GM12878 (cell line): ENCODE measurements around the gene LKAAEAR1. TPM values are rescaled to one million over a fixed set of nuclear protein-coding genes. Genes with fewer than 3 reads are reported as not detected.

Experiments
- ATAC-seq: fragments of 200-7000 bp; cut with Tn5 transposase; 3 replicates; pipeline ENCODE4 v1.9.1; 2020; ENCODE audit warnings: mild to moderate bottlenecking, moderate library complexity
- BruUV-seq: library from RNA; stranded (reverse); fragments of 400-500 nt; replicated peaks from 2 replicates; lab custom pipeline; 2021; lab: Mats Ljungman, UMichigan
- CTCF ChIA-PET: fragments of 300-600 bp; sonication (Branson Sonifier 250); formaldehyde crosslinking; extraction: SDS; loops from one replicate; lab custom pipeline; 2021; ENCODE audit warnings: inconsistent platforms; lab: Yijun Ruan, JAX
- POLR2A ChIA-PET: fragments of 350-600 bp; formaldehyde crosslinking; extraction: SDS; loops from one replicate; lab custom pipeline; 2021; ENCODE audit warnings: inconsistent platforms; lab: Charles Lee
- RAD21 ChIA-PET: fragments of 300-600 bp; sonication (Branson Sonifier 250); formaldehyde crosslinking; loops from one replicate; lab custom pipeline; 2023; ENCODE audit warnings: antibody characterized with exemption; ENCODE audit not compliant: unreplicated experiment; lab: Charles Lee
- SMC1A ChIA-PET: fragments of 300-600 bp; sonication (Branson Sonifier 250); formaldehyde crosslinking; loops from one replicate; lab custom pipeline; 2023; ENCODE audit not compliant: unreplicated experiment, uncharacterized antibody; lab: Charles Lee
- DNase-seq: peaks from one replicate; pipeline ENCODE4 v3.0.0-alpha.2; 2011; ENCODE audit warnings: low read depth, low spot score
- FAIRE-seq: peaks from 3 replicates; lab custom pipeline; 2011; peaks lifted over from hg19 to GRCh38; lab: Jason Lieb, UNC
- H2AFZ ChIP-seq: 2 replicates; pipeline ENCODE4 v1.6.0; 2011; ENCODE audit warnings: low read depth, low read length, control low read depth; ENCODE audit not compliant: control insufficient read depth
- H3K27ac ChIP-seq: 2 replicates; pipeline ENCODE4 v1.5.1; 2011; ENCODE audit warnings: control low read depth; ENCODE audit not compliant: control insufficient read depth, insufficient read depth
- H3K27me3 ChIP-seq, 2 experiments: replicated peaks in 1 of 2; 2 replicates each; pipeline versions ENCODE4 v1.6.0 to v1.6.1; 2011; ENCODE audit warnings: low read length in 1 of 2; ENCODE audit not compliant: control insufficient read depth in 2 of 2, insufficient read depth in 2 of 2
- H3K36me3 ChIP-seq, 2 experiments: 2 replicates each; pipeline ENCODE4 v1.5.1; 2011; ENCODE audit warnings: low read length in 1 of 2; ENCODE audit not compliant: control insufficient read depth in 2 of 2, insufficient read depth in 2 of 2
- H3K4me1 ChIP-seq: 2 replicates; pipeline ENCODE4 v1.6.1; 2011; ENCODE audit warnings: mild to moderate bottlenecking, low read length, moderate library complexity, mixed read lengths; ENCODE audit not compliant: control insufficient read depth, insufficient read depth
- H3K4me2 ChIP-seq: 2 replicates; pipeline ENCODE4 v1.6.0; 2011; ENCODE audit warnings: control low read depth; ENCODE audit not compliant: control insufficient read depth, insufficient read depth
- H3K4me3 ChIP-seq: fragments of 200-600 bp; sonication (generic); 2 replicates; pipeline ENCODE4 v1.5.1; 2016
- H3K79me2 ChIP-seq: 2 replicates; pipeline ENCODE4 v1.6.0; 2011; ENCODE audit warnings: low read length; ENCODE audit not compliant: control insufficient read depth, insufficient read depth
- H3K9ac ChIP-seq: 2 replicates; pipeline ENCODE4 v1.8.0; 2011; ENCODE audit warnings: low read length, control low read depth, mixed read lengths; ENCODE audit not compliant: control insufficient read depth, insufficient read depth
- H3K9me3 ChIP-seq: replicated peaks from 3 replicates; pipeline ENCODE4 v1.5.1; 2011; ENCODE audit warnings: mild to moderate bottlenecking, low read length; ENCODE audit not compliant: control insufficient read depth, insufficient read depth
- H4K20me1 ChIP-seq: 2 replicates; pipeline ENCODE4 v1.6.0; 2011; ENCODE audit not compliant: control insufficient read depth, insufficient read depth
- DPF2 ChIP-seq: fragments of 450-650 bp; IDR thresholded peaks from 2 replicates; pipeline ENCODE4 v1.6.1; 2017; ENCODE audit warnings: mild to moderate bottlenecking
- MYC ChIP-seq: IDR thresholded peaks from 2 replicates; pipeline ENCODE4 v1.6.1; 2011; ENCODE audit warnings: mild to moderate bottlenecking, low read length, moderate library complexity, inconsistent platforms; ENCODE audit not compliant: insufficient read depth, insufficient replicate concordance, insufficient read length, severe bottlenecking
- NFXL1 ChIP-seq: fragments of 450-650 bp; IDR thresholded peaks from 2 replicates; pipeline ENCODE4 v1.6.1; 2017; ENCODE audit warnings: antibody characterized with exemption, mild to moderate bottlenecking, borderline replicate concordance
- TARDBP ChIP-seq: IDR thresholded peaks from 2 replicates; pipeline ENCODE4 v1.6.1; 2016; ENCODE audit warnings: borderline replicate concordance
- TCF7 ChIP-seq: IDR thresholded peaks from 2 replicates; pipeline ENCODE4 v1.6.1; 2014; ENCODE audit warnings: antibody characterized with exemption, borderline replicate concordance
- WRNIP1 ChIP-seq: IDR thresholded peaks from 2 replicates; pipeline ENCODE4 v1.6.1; 2011; ENCODE audit warnings: low read depth, low read length, improper control_type of control experiment, borderline replicate concordance
- WGBS: methylation state at CpG from one replicate; pipeline ENCODE4 v1.1.6; 2016; ENCODE audit warnings: low lambda C conversion rate; ENCODE audit not compliant: insufficient replicate concordance, insufficient coverage; ENCODE audit errors: missing lambda C conversion rate; 5-methylcytosine and 5-hydroxymethylcytosine counted together
- in situ Hi-C: fragments of 300-500 bp; cut with MboI; formaldehyde crosslinking; loops from 9 replicates; pipeline ENCODE4 v1.14.3; 2018; ENCODE audit warnings: mixed read lengths
- intact Hi-C: fragments of 100-400 bp; cut with micrococcal nuclease; formaldehyde crosslinking; loops from one replicate; pipeline ENCODE4 v1.14.2; 2022; ENCODE audit not compliant: unreplicated experiment
- polyA plus RNA-seq, 11 experiments: library from polyadenylated mRNA; depleted of rRNA in 4 of 11; unstranded in 6 of 11; stranded (reverse) in 5 of 11; fragments of >200 nt; fragmentation: Nextera tagmentation in 4 of 11; fragmentation: Illumina TruSeq in 1 of 11; extraction: Ambion mirVana in 4 of 11; extraction: Trizol in 1 of 11; gene quantifications; 1 replicate in 1 of 11; 2 replicates in 10 of 11; pipeline versions ENCODE4 v1.2.1 to v1.2.3, GENCODE V29; 2011 to 2016; ENCODE audit warnings: inconsistent platforms in 2 of 11, missing spikeins in 2 of 11, low read depth in 1 of 11
- total RNA-seq, 4 experiments: library from RNA; depleted of rRNA in 3 of 4; stranded (reverse); fragments of >200 nt in 3 of 4; fragmentation: Illumina TruSeq in 1 of 4; extraction: Trizol in 1 of 4; gene quantifications; 2 replicates each; pipeline versions ENCODE4 v1.2.1 to v1.2.3, GENCODE V29; 2013 to 2021
- TF ChIP-seq, protein P1 (sequence below): IDR thresholded peaks from 2 replicates; pipeline ENCODE4 v1.6.1; 2012; ENCODE audit warnings: low read length, inconsistent platforms
- TF ChIP-seq, protein P2 (sequence below): fragments of 450-650 bp; IDR thresholded peaks from 2 replicates; pipeline ENCODE4 v1.6.1; 2016; ENCODE audit warnings: mild to moderate bottlenecking, moderate library complexity, borderline replicate concordance
- TF ChIP-seq, protein P3 (sequence below): IDR thresholded peaks from 2 replicates; pipeline ENCODE4 v1.6.1; 2011; ENCODE audit warnings: borderline replicate concordance, low read depth, mild to moderate bottlenecking, moderate library complexity, low read length; ENCODE audit not compliant: insufficient read depth, poor library complexity, severe bottlenecking

LKAAEAR1 gene
- total and polyA plus RNA-seq, 10 of the 15 experiments (the other 5 are each of a cell fraction or from before 2014, with no cell fraction given): not detected

DNA sequence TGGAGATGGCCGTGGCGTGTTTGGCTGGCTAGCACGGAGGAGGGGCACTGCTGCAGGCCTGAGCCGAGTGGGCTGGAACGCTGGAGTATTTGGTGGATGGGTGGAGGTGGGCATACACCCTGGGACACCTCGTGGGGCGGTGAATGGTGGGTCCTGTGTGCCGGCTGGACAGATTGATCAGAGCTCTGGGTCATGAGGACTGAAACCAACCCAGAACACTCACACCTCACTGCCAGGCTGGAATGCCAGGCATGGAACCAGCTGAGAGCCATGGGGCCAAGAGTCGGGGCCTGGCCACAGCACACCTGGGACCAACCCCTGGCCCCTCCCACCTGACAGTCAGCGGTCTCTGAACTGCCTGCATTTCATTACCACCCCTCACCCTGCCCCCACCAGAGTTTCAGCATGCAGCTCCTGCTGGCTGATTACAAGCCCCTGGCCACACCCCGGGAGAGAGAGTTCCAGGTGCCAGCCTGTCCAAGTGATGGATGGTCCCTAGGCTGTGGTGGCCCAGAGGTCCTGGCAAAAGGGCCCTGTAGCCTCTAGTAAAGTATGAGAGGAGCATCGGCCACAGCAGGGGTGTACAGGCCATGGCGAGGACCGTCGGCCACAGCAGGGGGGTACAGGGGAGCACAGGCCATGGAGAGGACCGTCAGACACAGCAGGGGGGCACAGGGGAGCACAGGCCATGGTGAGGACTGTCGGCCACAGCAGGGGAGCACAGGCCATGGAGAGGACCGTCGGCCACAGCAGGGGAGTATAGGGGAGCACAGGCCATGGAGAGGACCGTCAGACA lies 19.9 kb upstream of the LKAAEAR1 start:
- WGBS: 34% methylated on average over 20 of the region's 20 CpGs
- DNase-seq (no peak), ATAC-seq (no peak), FAIRE-seq (no peak)
- ChIA-PET CTCF (no interaction called here), RAD21 (no interaction called here), POLR2A (no interaction called here), SMC1A (interaction anchor here (0.8 kb wide), 1 partner anchor 16 kb away, joined by 3 read pairs; no protein-coding TSS in a partner anchor)
- H3K79me2 ChIP-seq: no peaks in the 10 kb centered on the region
- TF ChIP-seq TARDBP (no peak), WRNIP1 (no peak), NFXL1 (no peak), DPF2 (no peak), TCF7 (no peak), MYC (no peak)
- TF ChIP-seq, protein P1, sequence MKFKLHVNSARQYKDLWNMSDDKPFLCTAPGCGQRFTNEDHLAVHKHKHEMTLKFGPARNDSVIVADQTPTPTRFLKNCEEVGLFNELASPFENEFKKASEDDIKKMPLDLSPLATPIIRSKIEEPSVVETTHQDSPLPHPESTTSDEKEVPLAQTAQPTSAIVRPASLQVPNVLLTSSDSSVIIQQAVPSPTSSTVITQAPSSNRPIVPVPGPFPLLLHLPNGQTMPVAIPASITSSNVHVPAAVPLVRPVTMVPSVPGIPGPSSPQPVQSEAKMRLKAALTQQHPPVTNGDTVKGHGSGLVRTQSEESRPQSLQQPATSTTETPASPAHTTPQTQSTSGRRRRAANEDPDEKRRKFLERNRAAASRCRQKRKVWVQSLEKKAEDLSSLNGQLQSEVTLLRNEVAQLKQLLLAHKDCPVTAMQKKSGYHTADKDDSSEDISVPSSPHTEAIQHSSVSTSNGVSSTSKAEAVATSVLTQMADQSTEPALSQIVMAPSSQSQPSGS: no peak
- TF ChIP-seq, protein P2, sequence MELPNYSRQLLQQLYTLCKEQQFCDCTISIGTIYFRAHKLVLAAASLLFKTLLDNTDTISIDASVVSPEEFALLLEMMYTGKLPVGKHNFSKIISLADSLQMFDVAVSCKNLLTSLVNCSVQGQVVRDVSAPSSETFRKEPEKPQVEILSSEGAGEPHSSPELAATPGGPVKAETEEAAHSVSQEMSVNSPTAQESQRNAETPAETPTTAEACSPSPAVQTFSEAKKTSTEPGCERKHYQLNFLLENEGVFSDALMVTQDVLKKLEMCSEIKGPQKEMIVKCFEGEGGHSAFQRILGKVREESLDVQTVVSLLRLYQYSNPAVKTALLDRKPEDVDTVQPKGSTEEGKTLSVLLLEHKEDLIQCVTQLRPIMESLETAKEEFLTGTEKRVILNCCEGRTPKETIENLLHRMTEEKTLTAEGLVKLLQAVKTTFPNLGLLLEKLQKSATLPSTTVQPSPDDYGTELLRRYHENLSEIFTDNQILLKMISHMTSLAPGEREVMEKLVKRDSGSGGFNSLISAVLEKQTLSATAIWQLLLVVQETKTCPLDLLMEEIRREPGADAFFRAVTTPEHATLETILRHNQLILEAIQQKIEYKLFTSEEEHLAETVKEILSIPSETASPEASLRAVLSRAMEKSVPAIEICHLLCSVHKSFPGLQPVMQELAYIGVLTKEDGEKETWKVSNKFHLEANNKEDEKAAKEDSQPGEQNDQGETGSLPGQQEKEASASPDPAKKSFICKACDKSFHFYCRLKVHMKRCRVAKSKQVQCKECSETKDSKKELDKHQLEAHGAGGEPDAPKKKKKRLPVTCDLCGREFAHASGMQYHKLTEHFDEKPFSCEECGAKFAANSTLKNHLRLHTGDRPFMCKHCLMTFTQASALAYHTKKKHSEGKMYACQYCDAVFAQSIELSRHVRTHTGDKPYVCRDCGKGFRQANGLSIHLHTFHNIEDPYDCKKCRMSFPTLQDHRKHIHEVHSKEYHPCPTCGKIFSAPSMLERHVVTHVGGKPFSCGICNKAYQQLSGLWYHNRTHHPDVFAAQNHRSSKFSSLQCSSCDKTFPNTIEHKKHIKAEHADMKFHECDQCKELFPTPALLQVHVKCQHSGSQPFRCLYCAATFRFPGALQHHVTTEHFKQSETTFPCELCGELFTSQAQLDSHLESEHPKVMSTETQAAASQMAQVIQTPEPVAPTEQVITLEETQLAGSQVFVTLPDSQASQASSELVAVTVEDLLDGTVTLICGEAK: no peak
- TF ChIP-seq, protein P3, sequence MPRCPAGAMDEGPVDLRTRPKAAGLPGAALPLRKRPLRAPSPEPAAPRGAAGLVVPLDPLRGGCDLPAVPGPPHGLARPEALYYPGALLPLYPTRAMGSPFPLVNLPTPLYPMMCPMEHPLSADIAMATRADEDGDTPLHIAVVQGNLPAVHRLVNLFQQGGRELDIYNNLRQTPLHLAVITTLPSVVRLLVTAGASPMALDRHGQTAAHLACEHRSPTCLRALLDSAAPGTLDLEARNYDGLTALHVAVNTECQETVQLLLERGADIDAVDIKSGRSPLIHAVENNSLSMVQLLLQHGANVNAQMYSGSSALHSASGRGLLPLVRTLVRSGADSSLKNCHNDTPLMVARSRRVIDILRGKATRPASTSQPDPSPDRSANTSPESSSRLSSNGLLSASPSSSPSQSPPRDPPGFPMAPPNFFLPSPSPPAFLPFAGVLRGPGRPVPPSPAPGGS: no peak
- H3K9ac ChIP-seq: no peak overlapping the region
- no peaks in the 10 kb centered on the region for H3K9me3 ChIP-seq
- no peak overlapping the region for H3K4me2 ChIP-seq
- in situ Hi-C loops: no loop called here
- peaks cover 4 to 11% of the 10 kb centered on the region in 2 experiments; a peak in 3 of 4 replicates for H3K27me3 ChIP-seq
- H3K36me3 ChIP-seq: no peaks in the 10 kb centered on the region
- H4K20me1 ChIP-seq: no peaks in the 10 kb centered on the region
- BruUV-seq: no TSS peak
- H3K4me3 ChIP-seq: no peak overlapping the region
- H2AFZ ChIP-seq: no peak overlapping the region
- no peak overlapping the region for H3K27ac ChIP-seq
- peaks cover 9% of the 10 kb centered on the region for H3K4me1 ChIP-seq
- intact Hi-C loops: no loop called here
